HG03135 (cell line): ENCODE measurements around the gene ADRA2B.

Experiments used
- ATAC-seq: cut with Tn5 transposase; IDR thresholded peaks from one replicate; pipeline ENCODE4 v1.9.1; 2021; ENCODE audit warnings: mild to moderate bottlenecking, moderate library complexity; ENCODE audit not compliant: unreplicated experiment

The ADRA2B gene

DNA sequence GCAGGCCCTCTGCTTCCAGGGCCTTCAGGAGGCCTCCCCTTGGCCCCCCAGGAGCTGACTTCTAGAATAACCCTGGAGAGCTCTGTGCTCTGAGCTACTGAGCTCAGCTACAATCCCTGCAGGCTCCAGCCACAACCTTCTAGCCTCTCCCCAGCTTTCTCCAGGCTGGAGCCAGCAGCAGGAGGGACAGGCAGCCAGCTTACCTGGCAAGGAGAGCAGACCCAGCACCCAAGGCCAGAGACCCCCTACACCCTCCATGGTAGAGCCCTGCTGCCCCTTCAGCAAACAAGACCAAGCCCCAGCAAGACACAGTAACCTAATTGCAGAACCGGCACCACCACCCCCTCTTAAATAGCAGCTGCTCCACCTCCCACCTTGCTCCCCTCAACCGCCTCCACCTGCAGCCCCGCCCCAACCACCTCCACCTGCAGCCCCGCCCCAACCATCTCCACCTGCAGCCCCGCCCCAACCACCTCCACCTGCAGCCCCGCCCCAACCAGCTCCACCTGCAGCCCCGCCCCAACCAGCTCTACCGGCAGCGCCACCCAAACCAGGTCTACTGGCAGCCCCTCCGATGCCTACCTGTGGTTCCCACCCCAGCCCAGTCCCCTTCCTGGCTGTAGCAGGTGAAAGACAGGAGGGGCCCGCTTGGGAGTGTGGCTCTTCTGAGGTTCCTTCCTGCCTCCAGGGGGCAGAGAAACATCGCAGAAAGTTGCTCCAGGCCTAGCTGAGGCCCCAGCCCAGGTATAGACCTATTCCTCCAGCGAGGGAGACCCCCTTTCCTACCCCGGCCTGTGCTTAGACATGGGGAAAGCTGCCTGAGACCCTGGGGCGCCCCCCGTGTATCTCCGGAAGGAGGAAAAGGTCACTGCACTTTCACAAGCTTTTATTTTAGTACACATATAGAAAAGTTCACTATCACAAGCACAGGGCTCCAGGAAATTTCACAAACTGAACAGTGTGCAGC, 22.1 kb upstream of the ADRA2B start, which contains the start of gene ASTL:
TSS of gene ASTL (minus strand) at position 324 of the 967 bp plus-strand sequence. CDS start at position 258, 66 bp downstream.
- no peak for ATAC-seq

DNA sequence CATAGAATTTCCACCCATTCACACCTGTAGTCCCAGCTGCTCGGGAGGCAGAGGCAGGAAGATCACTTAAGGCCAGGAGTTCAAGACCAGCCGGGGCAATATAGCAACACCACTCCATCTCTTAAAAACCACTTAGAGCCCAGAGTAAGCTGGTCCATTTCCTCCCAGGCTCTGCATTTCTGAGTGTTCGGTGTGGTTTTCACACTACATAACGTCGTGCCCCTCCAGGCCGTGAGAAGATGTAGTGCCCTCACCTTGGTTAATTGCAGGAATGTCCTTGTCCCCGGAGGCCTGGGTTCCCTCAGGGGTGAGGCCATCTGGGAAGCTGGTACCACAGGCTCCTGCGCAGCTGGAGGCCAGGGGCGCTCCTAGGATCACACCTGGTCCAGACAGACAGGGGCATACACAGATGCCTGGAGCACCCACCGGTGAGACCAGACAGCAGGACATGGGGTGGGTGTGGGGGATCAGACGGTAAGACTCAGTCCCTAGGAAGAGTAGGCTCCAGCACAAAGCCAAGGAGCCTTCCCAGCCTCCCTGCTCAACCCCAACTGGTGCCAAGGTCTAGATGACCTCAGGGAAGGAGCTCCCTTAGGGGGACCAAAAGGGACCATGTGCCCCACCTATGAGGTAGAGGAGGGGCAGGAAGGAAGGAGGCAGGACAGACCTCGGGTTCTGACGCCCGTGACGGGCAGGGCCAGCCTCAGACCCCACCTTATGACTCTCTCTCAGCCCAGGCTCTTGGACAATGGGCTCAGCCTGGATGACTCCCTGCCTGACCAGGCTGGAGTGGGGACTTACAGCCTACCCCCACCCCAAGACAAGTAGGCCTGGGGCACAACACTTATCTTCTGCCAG, 21.2 kb upstream of the ADRA2B start:
- no peak for ATAC-seq

DNA sequence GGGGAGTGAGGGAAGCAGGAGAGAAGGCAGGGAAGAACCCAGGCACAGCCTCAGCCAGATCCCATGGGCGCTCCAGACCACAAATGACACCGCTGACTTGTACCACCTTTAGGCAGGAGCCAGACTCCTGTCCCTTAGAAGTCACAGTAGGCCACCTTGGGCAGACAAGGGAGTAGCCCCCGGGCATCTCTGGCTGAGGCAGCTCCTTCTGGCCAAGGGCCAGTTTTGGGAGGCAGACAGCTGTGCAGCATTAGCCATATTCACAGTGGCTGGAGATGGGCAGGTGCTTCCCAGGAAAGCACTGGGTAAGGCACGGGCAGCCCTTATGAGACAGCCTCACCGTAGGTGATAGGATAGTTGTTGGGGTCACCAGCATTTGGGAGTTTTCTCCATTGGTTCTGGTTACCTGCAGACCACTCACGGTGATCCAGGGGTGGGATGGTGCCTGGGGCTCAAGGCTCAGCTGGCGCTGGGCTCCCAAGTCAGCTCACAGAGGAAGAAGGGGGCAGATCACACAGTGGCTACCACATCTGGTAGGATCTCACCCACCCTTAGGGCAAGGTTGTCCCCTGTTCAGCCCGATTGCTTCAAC, 19.9 kb upstream of the ADRA2B start:
- ATAC-seq: no peak

DNA sequence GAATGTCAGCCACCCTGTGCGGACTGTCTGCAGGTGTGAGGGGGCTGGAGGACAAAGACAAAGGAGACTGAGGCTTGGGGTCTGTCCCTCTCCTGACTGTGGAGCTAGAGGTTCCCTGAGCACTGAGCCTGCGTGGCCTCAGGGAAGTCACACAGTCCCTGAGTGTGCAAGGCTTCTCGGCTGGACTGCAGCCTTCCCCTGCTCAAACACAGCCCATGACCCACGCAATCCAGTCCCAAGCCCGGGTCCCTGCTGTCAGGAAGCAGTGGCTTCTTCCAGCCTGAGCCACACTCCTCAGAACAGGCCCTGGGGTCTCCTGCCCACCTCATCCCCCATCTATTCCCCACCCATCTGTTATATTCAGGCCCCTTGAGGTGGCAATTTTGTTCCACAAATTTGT, 19.2 kb upstream of the ADRA2B start:
- no peak for ATAC-seq

DNA sequence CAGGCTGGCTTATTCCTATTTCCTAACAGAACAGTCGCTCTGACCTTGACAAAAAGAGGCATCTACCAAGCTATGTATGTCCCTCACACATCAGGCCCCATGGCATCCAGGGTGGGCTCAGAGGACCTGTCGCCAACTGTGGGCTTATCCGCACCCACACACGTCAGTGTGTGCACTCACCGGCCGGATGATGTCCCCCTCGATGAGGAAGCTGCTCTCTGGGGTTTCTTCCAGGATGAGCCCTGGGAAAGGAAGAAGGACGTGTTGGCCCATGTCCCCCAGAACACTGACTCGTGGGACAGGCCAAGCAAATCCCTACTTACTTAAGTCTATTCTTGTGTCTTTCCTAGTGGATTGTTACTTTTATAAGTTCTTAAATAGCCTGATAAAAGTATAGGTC, 18.8 kb upstream of the ADRA2B start:
- ATAC-seq: no peak

DNA sequence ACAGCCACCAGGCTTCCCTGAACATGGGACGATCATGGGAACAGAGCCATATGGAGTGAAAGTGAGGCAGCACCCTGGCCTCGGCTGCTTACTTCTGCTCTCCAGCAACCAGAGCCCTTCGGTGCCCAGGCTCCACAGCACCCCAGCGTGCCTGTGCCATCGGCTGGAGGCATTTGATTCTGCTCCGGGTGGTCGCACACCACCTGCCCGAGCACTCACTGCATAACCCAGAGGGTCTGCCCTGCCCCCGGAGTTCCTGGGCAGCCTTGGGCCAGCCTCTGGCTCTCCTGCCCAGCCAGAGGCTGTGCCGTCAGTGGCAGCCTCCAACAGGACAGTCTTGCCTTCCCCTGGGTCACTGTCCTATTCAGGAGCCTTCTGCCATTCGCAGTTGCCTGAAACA, 18.1 kb upstream of the ADRA2B start:
- ATAC-seq: no peak

DNA sequence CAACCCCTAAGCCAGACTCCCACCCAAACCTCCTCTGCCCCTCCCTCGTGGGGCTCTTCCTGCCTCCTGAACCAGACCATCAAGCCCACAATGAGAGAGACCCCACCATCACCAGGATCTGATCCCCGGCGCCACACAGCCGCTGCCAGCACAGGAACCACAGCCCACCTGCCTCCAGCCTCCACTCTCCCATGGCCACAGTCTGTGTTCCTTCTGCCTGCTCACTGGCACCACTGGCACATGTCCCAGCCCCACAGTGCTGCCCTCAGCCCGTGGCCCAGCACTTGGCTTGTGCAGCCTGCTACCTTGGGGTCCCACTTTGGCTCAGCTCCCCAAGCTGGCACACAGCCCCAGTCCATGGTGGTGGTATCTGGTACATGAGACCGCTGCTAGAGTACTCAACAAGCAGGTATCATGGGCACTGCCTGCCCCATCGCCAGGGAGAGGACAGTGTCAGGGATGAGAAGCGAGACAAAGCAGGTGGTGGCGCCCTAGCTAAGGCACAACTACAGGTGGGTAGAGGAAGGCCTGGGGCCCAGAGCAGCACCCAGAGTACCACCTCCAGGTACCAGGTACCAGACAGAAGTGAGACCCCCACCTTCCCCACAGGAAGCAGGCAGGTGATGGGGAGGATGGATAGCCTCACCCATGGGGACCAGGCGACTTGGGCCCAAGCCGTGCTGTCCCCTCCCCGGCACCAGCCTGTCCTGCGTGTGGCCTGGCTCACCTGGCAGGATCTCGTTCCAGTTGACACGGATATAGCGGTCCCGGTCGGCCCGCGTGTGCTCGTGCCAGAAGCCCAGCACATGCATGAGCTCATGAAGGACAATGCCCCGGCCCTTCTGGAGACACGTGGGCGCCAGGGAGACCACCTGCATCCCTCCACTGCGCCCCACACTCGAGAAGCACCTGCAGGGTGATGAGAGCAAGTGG, 15.7 kb upstream of the ADRA2B start:
- ATAC-seq: no peak

DNA sequence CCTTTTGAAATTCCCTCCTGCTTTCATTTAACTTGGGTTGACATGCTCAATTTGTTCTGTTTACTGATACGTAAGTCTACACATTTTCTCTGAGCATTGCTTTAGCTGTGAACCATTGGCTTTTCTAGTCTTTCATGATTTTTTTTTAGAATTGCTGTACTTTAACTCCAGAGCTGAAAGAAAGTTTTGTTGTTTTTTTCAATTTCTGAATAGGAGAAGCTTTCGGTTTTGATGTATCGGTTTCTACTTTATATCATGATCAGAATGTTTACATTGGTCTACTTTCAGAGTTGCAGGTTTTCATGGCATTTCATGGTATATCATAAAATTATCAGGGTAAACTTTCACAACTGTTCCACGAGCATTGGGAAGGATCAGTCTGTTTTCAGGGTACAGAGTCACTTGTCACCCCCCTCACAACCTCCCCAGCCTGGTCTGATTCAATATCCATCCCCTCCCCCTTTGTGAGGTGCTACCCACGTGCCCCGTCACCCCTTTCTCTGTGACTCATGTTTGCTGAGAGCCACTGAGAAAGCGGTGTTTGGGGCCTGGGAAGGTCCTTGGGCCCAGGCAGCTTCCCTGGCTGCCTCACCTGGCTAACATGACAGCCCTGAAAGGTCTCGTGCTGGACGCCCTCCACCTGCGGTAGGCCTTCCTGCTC, 14.9 kb upstream of the ADRA2B start:
- no peak for ATAC-seq

DNA sequence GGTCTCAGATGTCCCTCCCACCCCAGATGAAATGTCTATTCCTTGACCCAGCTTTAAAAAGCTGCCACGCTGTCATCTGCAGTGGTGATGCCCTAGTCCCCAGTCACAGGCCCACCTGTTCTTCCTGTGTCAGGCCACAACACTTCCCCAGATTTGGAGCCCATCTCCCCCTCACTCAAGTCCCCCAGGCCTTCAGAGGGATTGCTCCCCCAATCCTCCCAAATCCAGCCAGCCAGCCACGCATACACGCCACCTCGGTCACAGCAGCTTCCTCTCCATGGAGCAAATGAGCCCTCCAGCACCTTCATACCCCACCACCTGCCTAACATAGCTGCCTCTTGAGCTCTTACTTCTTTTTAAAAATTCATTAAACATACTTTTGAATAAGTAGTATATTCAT, 14.1 kb upstream of the ADRA2B start:
- ATAC-seq: no peak

DNA sequence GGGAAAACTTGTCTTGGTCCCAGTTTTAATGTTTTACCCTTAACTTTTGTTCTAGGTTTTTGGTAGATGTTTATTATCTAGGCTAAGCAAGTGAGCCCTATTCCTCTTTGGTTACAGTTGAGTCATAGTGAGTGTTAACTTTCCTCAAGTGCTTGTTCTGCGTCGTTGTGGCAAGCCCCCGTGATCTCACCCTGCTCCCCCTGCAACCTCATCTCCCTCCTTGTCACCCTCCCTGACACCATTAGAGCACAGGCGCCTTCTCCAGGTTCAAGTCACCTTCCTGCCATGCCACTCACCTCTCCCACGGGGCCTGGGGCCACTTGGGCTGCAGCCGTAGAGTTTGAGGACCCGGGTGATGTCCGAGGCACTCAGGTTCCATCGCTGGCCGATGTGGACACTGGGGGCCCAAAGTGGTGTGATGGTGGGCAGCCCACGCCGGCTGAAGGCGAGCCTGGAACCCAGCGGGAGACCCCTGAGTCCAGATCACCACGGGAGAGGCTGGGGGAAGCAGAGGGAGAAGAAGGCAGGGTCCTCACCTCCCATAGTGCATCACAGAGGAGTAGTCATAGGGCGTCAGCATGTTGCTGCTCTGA, 13.3 kb upstream of the ADRA2B start:
- ATAC-seq: no peak

DNA sequence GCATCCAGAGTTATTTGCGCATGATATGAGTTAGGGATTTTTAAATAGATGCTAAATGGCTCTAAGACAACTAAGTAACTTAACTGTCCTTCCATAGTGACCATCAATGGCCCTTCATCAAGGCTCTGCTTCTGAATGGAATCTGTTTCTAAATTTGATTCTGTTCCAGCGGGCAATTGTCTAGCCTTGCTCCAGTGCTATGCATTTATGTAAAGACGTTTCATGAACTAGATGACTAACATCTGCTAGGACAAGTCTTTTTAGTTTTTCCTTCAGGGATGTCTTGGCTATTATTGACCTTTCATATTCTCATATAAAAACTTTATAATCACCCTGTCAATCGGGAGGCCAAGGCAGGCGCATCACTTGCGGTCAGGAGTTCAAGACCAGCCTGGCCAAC, 12.1 kb upstream of the ADRA2B start:
- ATAC-seq: no peak

DNA sequence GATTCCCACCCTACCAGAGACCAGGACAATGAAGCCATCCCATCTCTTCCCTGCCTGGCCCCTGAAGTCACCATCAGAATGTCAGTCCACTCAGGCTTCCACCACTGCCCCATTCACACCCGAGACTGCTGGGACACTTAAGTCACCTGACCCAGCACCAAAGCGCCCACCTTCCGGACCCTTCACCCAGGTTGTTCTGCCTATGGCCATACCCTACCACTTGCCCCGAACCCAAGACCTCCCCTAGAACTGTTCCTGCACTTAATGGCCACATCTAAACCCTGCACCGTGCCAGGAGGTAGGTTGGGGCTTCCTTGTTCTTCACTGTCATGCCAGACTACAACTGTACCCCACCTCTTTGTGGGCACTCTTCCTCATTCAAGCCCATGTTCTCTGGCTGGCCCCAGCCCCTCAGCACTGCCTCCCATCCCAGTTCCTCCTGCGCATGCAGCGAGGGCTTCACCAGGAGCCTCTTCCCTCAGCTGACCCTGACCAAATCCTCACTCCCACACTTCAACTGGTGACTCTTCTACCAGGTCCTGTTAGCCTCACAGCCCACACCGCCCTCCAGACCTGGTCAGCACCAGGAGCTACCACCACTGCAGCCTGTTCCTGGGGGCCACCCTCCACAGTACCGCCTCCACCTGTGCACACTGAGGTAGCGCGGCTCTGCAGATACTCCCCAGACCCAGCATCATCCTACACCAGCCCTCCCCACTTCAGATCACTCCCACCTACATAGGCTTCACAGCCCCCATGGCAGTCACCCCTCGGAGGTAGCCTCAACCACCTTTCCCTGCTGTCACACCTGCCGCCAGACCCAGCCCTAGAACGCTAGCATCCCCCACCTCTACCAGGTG, 8.3 kb upstream of the ADRA2B start:
- ATAC-seq: no peak

DNA sequence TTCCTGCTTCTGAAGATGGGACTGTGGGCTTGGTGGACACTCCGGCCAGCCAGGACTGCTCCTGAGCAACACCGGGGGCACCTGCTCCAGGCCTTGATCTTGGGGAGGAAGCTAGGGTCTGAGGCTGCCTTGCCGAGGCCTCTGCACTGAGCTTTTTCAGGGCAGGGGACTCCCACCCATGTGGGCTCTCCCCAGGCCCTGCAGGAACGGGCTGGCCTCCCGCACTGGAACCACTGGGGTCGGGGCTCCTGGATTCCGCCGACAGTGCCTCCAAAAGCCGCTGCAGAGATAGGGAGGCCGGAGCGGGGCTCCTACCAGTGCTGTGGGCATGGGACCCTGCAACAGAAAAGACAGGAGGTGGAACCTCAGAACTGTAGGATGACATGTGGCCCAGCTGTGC, 7.6 kb upstream of the ADRA2B start:
- ATAC-seq: no peak

DNA sequence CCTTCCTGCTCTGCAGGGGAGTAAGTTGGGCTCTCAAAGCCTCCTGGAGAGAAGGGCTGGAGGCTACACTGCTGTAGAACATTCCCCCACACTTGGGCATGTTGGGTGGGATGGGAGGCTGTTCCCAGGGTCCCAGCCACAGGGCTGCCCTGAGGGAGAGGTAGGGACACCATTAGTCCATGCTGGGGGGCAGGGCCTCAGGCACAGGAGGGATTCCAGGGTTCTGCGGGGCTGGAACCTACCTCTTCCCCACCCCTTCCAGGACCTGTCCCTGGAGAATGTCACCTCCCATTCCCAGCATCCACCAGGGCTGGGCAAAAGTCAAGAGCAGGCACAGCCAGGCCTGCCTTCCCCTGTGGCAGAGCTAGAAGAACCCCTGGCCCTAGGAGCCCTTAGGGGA, 6.9 kb upstream of the ADRA2B start:
- ATAC-seq: no peak

DNA sequence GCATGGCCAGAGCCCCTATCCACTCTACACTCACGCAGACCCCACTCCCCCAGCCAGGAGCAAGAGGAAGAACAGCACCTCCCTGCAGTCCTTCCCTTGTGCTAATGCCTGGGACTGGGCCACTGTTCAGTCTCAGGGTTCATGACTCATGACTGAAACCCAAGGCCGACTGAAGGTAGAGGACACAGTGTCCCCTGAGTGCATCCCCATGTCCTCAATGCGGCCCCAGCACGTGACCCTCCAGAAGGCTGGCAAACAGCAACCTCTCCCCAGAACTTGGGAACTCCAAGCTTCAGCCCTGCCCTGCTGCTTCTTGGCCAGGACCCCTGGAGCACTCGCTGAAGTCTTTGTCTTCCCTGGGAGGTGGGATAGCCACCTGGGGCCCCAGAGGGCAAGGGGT, 6.0 kb upstream of the ADRA2B start:
- ATAC-seq: no peak

DNA sequence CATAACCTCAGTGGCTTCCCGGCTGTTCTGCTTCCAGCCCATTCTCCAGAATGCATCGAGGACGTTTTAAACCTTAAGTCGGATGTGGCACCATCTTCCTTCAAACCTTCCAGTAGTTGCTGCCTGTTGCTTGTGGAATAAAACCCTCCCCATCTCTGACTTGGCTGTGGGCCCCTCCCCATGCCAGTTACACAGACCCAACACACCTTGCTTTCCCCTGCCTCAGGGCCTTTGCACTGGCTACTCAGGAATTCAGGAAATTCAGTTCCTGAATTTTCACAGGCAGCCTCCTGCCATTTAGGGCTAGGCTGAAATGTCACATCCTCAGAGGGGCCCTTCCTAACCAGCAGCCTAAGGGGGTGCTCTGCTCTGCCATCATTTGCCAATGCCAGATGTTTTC, 5.0 kb upstream of the ADRA2B start:
- no peak for ATAC-seq

DNA sequence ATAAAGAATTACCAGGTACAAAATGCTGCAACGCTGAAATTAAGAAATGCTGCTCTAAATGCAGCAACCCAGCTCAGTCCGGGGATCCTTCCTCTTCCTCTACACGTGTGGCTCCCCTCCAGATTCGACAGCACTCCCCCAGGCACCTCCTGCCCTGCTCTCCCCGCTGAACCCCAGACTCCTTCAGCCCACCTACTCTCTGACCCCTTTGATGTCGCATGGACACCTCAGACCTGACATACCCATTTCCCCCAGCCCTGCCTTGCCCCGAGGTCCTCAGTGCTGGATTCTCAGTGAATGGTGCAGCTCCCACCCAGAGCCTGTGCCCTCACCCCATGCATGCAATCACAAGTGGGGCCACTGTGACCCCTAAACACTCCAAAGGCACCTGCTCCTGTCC, 4.6 kb upstream of the ADRA2B start:
- ATAC-seq: no peak

DNA sequence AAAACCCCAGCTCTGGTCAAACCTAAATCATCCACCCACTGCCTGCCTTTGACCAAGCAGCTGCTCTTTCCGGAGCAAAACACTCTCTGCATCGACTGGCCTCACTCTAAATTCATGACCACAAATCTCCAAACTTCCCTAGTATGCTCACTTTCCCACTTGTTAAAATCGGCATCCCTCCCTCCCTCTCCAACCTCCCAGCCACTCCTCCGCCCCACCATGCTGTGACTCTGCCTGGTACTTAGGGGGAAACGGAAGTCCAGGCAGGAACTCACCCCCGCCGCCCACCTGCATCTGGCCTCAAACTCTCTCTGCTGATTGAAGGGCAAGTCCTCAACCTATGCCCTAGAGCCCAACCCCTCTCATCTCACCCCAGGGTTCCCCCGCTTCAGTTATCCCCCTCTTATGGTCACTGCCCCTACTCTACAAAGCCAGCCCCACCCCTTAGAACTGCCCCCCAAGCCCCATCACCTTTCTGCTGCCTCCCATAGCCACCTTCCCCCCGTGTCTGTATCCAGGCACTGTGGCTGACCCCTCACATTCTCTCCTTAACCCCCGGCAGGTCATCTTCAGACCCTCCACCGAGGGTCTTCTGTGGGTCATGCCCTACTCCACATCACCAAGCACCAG, 3.8 kb upstream of the ADRA2B start:
- no peak for ATAC-seq
